GM21423 (cell line): ENCODE results near the gene MMD2.
"Not testable (repeated sequence)": the region's sequence is repeated elsewhere in the genome, so short reads cannot be mapped to it uniquely, and the experiment has no call there.

ENCODE experiments used
- ATAC-seq: cut with Tn5 transposase; IDR thresholded peaks from one replicate; pipeline ENCODE4 v1.9.1; 2021; ENCODE audit warnings: mild to moderate bottlenecking, moderate library complexity; ENCODE audit not compliant: unreplicated experiment

Gene MMD2

DNA sequence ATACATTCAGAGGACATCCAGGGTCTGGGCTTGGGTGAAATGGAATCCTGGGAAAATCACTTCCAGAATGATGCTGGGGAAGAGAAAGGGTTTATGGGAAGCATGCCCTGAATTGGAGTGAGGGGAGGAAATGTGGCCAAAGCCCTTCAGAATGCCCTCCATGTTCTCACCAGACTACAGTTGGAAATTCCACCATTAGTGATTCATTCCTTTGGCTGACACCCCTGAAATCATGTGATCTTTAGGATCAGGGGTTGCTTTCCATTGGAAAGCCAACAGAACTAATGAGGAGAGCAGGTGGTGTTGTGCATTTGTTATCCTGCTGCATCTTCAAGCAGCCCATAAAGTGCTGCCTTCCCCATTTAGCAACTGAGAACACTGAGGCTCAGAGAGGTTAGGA lies 54.6 kb downstream of the MMD2 start:
- ATAC-seq = no peak

GRCh38 chr7:4895766-4896165 lies 63.2 kb downstream of the MMD2 start:
- no peak for ATAC-seq

DNA sequence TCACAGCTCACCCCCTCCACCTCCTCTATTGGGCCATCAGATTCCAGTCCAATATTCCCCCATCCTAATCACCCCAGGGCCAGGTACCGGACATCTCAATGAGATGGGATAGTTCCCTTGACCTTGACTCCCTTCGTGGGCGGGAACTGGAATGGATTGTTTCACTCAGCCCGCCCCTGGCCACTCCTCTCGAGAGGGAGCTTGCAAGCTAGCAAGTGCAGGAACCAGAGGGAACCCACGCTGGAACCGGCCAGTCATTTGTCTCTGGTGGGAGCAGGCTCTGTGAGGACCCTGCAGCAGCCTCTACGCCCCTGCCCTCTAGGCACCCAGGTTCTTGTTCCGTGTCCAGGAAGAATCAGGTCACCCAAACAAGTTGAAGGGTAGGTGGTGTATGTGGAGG lies 64.5 kb downstream of the MMD2 start:
- no peak for ATAC-seq

GRCh38 chr7:4893929-4894475 lies 65.0 kb downstream of the MMD2 start:
- no peak for ATAC-seq

DNA sequence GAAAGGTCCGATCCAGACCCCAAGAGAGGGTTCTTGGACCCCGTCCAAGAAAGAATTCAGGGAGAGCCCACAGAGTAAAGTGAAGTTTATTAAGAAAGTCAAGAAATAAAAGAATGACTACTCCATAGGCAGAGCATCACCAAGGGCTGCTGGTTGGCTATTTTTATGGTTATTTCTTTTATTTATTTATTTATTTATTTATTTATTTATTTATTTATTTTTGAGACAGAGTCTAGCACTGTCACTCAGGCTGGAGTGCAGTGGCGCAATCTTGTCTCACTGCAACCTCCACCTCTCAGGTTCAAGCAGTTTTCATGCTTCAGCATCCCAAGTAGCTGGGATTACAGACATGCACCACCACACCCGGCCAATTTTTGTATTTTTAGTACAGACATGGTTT lies 65.8 kb downstream of the MMD2 start:
- not testable (repeated sequence) for ATAC-seq

- ATAC-seq = not testable (repeated sequence)
These were observed 67.5 kb downstream of the MMD2 start for GRCh38 chr7:4891522-4891921.

DNA sequence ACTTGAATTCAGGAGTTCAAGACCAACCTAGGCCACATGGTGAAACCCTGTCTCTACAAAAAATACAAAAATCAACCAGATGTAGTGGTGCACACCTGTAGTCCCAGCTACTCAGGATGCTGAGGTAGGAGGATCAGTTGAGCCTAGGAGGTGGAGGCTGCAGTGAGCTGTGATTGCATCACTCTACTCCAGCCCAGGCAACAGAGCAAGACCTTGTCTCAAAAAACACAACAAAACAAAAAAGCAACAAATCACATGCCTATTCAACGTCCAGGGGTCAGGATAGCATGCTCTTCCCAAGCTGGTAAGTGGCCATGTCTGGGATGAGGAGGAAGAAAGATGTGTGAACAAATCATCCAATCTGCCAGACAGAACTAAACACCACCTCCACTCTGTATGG lies 69.3 kb downstream of the MMD2 start:
- ATAC-seq = no peak

DNA sequence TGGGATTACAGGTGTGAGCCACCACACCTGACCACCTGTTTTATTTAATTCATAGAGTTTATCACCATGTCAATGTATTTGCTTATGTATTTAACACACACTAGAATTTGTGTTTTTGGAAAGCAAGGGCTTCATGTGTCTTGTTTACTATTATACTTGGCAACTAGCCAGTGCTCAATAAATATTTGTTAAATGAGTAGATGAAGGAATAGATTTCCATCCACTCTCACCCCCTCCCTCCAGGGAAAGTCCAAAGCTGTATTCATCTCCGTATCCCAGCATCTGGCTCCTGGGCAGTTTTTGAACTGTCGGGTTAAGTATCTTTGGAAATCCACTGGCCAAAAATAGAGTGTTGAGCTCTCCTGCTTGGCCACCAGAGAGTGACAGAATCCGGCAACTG lies 70.8 kb downstream of the MMD2 start:
- ATAC-seq = no peak

- ATAC-seq = no peak
These were observed 72.3 kb downstream of the MMD2 start for GRCh38 chr7:4886671-4887070.

DNA sequence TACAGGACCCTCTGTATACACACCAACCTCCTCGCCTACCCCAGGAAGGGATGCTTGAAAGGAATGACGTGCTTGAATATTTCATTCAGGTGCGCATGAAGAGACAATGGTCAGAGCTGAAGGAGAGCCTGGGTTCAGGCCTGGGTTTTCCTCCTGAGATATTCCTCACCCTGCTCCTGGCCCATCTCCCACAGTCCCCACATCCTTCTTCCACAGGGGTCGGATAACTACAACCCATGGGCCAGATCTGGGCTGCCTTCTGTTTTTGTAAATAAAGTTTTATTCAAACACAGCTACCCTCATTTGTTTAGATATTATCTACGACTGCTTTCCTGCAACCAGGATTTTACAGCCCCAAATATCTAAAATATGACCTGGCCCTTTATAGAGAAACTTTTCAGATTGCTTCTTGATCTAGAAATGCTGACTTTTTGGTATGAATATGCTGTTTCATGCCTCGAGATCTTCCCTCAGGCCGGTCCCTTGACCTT lies 73.6 kb downstream of the MMD2 start:
- ATAC-seq = no peak

DNA sequence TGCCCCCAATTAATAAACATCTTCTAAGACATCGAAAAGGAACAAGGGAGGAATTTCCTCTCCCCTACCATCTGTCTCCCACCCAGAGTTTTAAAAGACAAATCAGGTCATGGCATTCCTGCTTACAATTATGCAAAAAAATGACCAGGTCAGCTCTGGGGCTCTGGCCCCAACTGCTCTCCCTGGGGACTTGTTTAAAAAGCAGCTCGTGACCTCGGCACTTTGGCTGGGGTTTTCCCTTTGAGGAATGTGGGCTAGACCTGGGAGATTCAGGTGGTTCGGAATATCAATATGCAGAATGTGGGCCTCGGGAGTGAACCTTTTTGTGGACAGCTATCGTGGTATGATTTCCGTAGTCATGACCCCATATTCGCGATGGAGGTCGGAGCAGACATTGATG lies 74.8 kb downstream of the MMD2 start:
- no peak for ATAC-seq

DNA sequence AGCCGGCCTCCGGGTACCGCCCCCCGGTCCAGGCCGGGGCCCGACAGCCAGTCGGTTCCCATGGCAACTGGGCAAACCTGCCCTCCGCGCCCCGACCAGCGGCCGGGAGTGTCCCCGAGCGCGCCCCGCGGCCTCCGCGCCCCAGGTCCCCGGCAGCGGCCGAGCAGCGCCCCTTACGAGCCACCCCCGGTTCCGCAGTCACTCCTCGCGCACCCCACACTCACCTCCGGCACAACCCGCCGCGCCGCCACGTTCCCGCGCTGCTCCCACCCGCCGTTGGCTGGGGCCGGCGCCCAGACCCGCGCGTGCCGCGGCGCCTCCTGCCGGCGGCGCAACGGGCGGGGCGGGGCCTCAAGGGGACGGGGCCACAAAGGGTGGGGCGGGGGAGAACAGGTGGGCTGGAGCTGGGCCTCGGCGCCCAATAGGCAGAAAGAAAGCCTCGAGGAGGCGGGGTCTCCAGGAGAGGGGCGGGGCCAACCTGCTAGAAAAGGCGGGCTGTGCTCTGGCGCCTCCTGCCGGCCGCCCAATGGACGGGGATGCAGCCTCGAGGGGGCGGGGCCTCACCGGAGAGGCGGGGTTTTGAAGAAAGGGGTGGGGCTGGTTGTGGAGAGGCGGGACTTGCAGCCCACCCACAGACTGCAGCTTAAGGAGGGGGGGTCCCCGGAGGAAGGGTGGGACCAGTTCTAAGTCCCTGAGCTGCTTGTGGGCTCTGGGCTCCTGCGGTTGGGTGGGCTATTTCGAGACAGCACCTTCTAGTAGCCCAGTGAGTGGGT lies 75.4 kb downstream of the MMD2 start, which contains the start of gene RADIL:
Gene RADIL (minus strand): TSS at position 345 of the 773 bp plus-strand sequence. CDS start 5,577 bp downstream, outside the sequence.
- ATAC-seq = peak; percentile 60

DNA sequence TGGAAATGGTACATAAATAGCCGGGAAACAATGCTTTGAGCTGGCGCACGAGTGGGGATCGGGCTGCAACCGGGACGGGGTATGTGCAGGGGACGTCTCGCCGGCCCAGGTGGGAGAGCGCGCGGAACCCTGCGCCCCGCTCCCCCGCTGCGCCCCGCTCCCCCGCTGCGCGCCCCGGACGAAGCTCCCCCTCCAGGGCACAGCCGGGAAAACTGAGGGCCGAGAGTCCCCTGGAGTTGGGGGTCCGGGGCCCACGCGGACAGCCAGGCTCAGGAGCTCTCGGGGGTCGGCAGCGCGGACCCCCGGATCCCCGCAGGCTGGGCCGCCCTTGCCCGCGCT lies 76.0 kb downstream of the MMD2 start:
- no peak for ATAC-seq

DNA sequence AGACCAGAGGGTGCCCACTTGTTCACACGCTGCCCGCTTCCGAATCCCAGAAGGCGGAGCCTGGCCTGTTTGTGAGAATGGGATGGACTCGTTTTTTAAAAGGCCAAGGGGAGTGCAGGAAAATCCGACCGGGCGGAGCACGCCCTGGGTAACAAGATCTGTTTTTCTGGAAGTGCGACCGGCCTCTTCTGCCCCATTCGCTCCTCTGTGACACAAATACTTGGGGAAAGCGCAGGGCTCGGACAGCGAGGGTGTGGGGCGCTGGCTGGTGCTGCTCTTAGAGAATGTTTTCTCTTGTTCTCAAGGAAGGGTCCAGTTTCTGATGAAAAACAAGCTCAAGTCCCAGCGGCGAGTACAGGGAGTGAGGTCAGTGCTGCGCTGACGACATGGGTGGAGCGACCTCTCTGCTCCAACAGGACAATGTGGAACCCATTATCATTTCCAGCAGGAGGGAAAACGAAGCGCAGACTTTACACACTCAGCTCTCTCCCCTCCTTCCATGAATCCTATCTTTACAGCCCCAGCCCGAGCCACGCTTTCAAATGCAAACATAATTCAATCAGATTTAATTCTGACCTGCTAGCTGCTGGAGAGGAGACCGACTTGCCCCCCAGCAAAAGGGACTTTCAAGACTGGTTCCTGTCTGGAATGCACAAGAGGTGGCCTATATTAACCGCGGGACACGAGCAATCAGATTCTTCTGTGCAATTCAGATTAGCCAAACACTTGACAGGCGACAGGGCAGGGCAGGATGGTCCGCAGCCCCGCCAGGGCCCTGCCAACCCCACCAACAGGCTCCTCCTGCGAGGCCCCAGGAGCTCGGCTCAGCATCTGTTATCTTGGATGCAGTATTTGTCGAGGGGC lies 76.6 kb downstream of the MMD2 start:
- ATAC-seq = no peak

GRCh38 chr7:4880218-4880617 lies 78.8 kb downstream of the MMD2 start:
- no peak for ATAC-seq

DNA sequence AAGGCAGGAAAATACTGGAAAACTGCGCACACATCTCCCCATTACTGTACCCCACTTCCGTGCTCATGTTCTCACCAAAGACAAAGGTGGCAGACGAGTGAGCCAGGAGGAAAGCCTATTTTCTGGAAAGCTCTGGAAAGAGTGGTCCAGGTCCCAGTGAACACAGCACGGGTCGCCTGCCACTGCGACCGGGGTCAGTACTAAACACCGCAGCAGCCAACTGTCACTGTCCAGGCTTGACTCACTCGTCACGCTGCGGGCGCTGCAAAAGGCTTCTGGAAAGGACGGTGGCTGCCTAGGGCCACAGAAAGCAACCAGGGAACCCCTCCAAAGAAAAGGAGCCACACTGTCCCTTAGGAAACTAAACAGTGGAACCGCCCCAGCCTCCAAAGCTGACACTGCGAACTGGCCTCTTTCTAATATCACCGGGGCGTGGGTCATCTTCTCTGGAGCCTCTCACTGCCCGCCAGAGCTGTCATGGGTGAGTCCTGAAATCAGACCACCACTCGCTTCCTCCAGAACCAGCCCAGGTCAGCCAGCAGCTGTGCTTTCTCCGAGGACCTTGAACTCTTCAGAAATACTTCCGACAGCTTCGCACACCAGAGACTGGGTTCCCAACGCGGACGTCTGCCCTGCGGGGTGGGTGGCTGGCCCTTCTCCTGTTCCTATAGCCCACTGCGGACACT lies 79.4 kb downstream of the MMD2 start:
- ATAC-seq = no peak

- no peak for ATAC-seq
These were observed 80.4 kb downstream of the MMD2 start for GRCh38 chr7:4878336-4879335.

DNA sequence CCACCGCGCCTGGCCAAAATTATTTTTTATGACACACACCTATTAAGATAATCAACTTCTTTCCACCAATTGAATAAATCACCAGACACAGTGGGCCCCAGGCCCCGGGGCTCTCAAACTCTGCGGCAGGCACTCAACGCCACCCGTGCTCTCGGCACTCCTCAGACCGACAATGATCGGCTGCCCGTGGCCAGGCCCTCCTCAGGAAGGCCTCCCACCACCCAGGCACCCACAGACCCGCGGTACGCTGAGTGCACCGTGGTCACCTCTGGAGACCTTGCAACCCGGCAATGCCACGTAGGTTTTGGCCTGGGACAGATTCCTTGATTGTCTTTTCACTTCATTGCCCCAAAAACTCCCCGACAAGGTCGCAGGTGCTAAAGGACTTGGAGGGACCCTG lies 82.4 kb downstream of the MMD2 start:
- no peak for ATAC-seq

DNA sequence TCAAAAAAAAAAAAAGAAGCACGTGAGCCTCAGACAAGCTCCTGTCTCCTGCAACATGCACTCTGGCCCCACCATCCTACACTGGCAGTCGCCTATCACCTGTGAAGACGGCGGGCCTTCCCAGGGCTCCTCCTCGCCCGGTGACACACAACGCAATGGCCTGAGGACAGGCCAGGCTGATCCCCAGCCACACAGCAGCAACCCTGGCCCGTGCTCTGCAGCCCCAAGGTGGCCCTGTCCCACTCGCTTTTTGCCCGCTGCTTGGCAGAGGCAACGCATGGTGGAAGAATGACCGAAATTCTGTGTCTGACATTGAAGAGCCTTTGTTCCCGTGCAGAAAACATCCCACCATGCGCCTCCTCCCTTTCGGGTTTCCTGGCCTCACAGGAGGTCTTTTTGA lies 83.6 kb downstream of the MMD2 start:
- ATAC-seq = no peak
